GM19193 (cell line): ENCODE data around the gene RTN4.
A peak's percentile ranks its signal among the peaks of the same experiment; 100 is the strongest.

ENCODE experiments used
- POLR2A ChIP-seq: IDR thresholded peaks from 4 replicates; pipeline ENCODE4 v1.6.1; 2011; ENCODE audit not compliant: insufficient read depth, insufficient read length; ENCODE audit errors: extremely low read depth

RTN4 gene, protein sequence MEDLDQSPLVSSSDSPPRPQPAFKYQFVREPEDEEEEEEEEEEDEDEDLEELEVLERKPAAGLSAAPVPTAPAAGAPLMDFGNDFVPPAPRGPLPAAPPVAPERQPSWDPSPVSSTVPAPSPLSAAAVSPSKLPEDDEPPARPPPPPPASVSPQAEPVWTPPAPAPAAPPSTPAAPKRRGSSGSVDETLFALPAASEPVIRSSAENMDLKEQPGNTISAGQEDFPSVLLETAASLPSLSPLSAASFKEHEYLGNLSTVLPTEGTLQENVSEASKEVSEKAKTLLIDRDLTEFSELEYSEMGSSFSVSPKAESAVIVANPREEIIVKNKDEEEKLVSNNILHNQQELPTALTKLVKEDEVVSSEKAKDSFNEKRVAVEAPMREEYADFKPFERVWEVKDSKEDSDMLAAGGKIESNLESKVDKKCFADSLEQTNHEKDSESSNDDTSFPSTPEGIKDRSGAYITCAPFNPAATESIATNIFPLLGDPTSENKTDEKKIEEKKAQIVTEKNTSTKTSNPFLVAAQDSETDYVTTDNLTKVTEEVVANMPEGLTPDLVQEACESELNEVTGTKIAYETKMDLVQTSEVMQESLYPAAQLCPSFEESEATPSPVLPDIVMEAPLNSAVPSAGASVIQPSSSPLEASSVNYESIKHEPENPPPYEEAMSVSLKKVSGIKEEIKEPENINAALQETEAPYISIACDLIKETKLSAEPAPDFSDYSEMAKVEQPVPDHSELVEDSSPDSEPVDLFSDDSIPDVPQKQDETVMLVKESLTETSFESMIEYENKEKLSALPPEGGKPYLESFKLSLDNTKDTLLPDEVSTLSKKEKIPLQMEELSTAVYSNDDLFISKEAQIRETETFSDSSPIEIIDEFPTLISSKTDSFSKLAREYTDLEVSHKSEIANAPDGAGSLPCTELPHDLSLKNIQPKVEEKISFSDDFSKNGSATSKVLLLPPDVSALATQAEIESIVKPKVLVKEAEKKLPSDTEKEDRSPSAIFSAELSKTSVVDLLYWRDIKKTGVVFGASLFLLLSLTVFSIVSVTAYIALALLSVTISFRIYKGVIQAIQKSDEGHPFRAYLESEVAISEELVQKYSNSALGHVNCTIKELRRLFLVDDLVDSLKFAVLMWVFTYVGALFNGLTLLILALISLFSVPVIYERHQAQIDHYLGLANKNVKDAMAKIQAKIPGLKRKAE

DNA sequence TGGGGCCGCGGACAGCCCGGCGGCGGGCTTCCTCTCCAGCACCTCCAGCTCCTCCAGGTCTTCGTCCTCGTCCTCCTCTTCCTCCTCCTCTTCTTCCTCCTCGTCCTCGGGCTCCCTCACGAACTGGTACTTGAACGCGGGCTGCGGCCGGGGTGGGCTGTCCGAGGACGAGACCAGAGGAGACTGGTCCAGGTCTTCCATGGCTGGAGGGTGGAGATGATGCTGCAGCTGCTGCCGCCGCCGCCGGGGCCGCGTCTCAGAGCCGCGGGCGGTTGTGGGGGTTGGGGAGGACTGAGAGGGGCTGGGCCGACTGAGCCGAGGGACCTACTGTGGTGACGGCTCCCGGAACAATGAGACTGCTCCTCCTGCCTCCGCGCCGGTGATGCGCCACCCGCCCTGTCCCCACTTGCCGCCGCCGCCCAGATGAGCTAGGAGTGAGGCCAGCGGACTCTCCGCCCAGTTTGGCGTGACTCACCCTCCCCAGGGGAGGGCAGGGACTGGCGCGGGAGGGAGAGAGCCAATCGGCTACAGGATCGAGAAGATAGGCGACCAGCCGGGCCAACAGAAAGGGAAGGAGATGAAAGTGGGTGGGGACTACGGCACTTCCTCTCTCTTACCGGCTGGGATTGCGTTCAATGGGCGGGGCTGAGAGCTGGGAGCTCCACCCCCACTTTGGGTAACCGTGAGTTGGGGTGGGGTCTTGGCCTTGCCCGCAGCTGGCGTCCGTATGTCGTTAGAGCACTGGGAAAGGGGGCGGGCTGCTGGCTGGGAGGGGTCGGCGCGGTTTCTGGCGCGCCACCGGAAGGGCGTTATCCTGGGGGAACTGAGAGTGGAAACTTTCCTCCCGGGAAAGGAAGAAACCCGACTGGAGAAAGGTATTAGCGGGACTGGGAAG, at the start of gene RTN4:
Gene RTN4, minus strand, starts transcription at position 352 of the 895 bp plus-strand sequence. Its CDS starts 151 bp downstream, at position 201.
- peak; percentile 96 for TF ChIP-seq POLR2A

DNA sequence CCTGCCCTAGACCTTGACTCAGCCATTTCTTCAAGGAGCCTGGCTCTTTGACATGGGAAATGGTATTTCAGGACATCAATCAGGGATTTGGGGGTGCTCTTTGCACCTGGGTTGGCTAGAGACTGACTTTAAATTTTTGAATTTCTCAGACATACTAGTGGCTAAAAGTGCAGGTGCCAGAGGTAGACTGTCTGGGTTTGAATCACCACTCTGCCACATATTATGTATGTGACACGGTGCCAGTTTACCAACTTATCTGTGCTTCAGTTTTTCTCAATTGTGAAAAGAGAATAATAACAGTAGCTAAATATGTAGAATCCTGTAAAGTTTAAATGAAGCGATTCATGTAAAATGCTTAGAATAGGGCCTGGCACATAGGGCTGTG, 49.2 kb upstream of the RTN4 start:
- no peak for TF ChIP-seq POLR2A

DNA sequence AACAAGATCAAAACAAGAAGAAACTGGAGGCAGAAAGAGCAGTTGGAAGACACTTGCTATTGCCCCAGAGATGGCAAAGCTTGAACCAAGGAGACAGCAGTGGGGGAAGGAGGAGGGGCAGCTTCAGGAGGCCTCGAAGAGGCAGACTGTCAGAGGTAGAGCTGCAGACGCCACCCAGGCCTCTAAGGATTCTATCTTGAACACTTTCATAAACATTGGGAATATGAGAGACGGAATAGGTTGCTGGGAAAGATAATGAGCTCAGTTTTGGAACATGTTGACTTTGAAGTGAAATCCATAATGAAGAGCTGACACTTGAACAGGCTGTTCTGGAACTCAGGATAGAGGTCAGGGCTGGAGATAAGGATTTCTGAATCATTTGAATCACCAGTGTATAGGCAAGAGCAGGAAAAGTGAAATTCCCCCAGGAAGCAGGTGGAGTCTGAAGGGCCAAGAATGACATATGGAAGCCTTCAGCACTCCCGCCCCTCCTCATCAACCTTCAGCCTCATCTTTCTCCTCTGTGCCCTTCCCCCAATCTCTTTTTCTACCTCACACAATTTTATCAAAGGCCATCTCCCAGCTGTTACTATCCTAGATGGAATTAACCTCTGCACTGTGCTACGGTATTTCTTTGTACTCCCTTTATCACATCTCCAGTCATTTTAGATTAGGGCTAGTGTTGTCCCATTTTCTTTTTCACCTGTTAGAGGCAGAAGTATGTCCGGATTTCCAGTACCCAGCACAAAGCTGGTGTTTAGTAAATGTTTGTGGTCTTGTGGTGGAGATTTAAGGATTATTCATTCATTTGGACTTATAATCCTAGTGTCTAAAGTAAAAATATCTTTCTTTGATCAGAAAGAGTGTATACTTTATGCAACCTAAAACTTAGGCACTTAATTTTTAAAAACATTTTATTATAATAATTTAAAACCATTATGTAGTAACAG, 47.5 kb upstream of the RTN4 start:
- TF ChIP-seq POLR2A: no peak

- TF ChIP-seq POLR2A: no peak
Observed at GRCh38 chr2:55097082-55097460, 46.8 kb upstream of the RTN4 start.

DNA sequence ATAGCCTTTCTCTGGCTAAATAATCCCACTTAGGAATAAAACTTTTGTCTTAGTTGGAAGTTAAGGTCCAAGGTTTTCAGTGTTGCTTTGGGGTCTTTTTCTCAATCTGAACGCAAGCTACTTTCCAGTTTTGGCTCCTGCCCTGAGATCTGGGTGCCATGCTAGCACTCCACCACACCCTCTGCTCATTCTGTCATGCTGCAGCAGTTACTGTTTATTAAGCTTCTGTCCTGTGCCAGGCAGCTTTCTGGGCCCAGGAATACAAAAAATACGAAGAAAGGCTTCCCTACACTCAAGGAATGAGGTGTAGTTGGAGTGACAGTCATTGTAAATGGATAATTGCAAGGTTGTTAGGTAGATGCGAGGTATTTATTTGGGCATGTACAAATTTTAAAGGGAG, 46.3 kb upstream of the RTN4 start:
- no peak for TF ChIP-seq POLR2A

DNA sequence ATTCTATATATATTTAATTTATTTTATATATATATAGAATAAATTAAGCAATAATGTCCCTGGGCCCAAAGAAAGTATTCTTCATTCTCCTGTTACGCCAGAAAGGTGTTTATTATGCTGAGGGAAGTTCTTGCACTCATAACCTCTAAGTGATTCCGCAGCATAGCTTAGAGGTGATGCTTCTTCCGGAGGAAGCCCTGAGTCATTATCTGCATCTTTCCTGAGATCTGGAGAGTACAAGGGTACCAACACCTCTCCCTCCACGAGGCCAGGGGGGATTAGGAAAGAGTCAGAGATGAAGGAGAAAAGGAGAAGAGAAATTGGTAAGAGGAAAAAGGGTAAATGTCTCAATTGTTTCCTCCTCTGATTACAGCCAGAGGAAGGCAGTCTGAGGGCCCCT, 43.1 kb upstream of the RTN4 start:
- TF ChIP-seq POLR2A: no peak

DNA sequence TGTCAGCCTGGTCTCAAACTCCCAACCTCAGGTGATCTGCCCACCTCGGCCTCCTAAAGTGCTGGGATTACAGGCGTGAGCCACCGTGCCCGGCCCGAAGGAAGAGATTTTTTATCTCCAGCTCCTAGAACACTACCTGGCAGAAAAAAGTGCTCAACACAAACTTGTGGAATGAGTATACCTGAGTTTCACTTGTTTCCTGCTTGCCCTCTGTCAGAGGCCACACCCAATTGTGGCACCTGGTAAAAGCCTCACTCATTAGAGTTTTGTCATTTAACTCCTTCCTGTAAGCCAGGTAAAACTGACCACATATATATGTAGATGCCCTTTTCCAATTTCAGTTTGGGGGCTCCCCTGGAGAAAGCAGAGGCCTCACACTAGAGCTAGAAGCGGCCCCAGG, 42.2 kb upstream of the RTN4 start:
- no peak for TF ChIP-seq POLR2A

GRCh38 chr2:55090702-55091101, 40.5 kb upstream of the RTN4 start:
- no peak for TF ChIP-seq POLR2A

DNA sequence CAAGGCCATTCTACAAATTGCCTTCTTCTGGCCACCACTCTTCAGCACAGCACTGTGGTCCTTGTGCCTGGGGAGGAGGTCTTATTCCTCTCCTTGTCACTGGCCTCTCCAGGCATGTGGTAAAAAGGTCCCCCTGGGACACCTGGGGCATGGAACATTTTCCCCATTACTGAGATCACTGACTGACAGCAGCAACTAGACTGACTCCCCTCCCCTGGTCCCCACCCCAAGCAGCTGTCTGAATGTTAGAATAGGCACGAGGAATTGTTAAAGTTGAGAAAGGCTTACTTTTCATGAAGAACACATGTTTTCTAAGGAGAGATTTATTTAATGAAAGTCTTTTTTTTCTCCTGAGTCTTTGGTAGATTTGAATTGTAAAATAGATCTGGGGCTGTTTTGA, 39.5 kb upstream of the RTN4 start:
- no peak for TF ChIP-seq POLR2A

GRCh38 chr2:55088400-55088799, 38.1 kb upstream of the RTN4 start:
- TF ChIP-seq POLR2A: no peak

DNA sequence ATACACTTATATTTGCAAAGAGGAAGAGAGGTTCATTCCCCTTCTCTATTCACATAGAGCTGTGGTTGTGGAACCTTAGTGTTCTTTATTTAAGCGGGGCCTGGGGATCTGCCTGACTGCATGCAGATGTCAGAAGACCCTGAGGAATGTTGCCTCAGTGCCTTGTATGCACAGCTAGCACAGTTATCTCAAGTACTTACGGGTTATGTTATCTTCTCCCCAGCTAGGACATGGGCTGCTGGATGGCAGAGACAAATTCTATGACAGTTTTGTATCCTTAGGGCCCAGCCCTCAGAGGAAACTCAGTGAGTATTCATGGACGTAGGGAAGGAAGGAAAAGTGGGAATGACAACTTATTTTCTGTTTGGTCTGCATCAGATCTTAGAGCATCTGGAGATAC, 37.7 kb upstream of the RTN4 start:
- no peak for TF ChIP-seq POLR2A

GRCh38 chr2:55087501-55087900, 37.2 kb upstream of the RTN4 start:
- TF ChIP-seq POLR2A: no peak

- no peak for TF ChIP-seq POLR2A
Observed at GRCh38 chr2:55085113-55086040, 35.1 kb upstream of the RTN4 start.

DNA sequence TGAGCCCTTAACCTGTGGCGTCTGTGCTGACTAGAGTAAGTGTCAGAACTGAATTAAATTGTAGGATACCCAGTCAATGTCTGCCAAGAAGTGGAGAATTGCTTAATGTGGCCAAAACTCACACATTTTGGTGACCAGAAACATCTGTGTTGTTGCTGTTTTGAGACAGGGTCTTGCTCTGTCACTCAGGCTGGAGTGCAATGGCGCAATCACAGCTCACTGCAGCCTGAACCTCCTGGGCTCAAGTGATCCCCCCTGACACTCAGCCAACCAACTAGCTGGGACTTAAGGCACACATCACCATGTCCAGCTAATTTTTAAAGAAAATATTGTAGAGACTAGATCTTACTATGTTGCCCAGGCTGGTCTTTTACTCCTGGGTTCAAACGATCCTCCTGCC, 34.4 kb upstream of the RTN4 start:
- no peak for TF ChIP-seq POLR2A
